ENCODE data around the gene INTS1. TPM values are rescaled to one million over a fixed set of nuclear protein-coding genes. Genes with fewer than 3 reads are reported as not detected.

Gene INTS1
- total and polyA plus RNA-seq, 4 donors, result 31.2 to 121 (median 46.0) TPM

DNA sequence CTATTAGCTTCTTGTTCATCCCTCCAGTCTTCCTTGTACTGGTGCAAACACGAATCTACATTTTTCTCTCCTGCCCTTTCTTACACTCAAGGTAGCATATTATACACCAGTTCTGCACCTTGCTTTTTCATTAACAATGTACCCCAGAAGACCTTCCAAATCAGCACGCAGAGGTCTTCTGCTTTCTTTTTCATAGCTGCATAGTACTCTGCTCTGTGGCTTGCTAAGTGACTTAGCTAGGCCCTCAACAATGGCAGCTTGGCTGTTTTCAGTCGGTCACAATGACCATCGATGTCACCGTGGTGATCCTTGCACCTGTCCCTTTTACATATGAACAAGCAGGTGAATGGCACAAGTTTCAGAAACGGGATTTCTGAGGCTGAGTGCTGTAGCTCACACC lies 21.2 kb upstream of the INTS1 start:
- Histone ChIP-seq H3K9me3 (ENCODE audit: control insufficient read depth in 4 of 4, insufficient read depth in 3 of 4, low read length in 3 of 4) (peaks cover 0 to 3% (median 0%) of the 10 kb centered on the region in 4 donors), H3K4me3 (no peak overlapping the region), H3K27ac (ENCODE audit: low read depth in 1 of 2, low read length in 1 of 2) (no peak overlapping the region), H3K36me3 (ENCODE audit: control insufficient read depth in 4 of 4, insufficient read depth in 4 of 4, low read length in 4 of 4) (no peaks in the 10 kb centered on the region), H3K9ac (ENCODE audit: insufficient read depth in 1 of 2, low read length in 2 of 2) (no peak overlapping the region), H3K4me1 (ENCODE audit: control insufficient read depth in 5 of 5, insufficient read depth in 5 of 5, low read length in 5 of 5) (peaks cover 0 to 4% (median 0%) of the 10 kb centered on the region in 5 donors), H3K27me3 (ENCODE audit: control insufficient read depth in 3 of 3, insufficient read depth in 3 of 3, low read length in 2 of 3) (peaks cover 0 to 15% (median 11%) of the 10 kb centered on the region in 3 donors)
- DNase-seq (no peak), ATAC-seq (ENCODE audit: insufficient read depth, low FRiP score) (no peak)
- TF ChIP-seq, protein P1, sequence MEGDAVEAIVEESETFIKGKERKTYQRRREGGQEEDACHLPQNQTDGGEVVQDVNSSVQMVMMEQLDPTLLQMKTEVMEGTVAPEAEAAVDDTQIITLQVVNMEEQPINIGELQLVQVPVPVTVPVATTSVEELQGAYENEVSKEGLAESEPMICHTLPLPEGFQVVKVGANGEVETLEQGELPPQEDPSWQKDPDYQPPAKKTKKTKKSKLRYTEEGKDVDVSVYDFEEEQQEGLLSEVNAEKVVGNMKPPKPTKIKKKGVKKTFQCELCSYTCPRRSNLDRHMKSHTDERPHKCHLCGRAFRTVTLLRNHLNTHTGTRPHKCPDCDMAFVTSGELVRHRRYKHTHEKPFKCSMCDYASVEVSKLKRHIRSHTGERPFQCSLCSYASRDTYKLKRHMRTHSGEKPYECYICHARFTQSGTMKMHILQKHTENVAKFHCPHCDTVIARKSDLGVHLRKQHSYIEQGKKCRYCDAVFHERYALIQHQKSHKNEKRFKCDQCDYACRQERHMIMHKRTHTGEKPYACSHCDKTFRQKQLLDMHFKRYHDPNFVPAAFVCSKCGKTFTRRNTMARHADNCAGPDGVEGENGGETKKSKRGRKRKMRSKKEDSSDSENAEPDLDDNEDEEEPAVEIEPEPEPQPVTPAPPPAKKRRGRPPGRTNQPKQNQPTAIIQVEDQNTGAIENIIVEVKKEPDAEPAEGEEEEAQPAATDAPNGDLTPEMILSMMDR (IDR thresholded peaks at IDR 0.05; ENCODE audit: control extremely low read depth, extremely low read depth), result no peak
- 93 to 98% methylated on average over 6 of the region's 6 CpGs for WGBS, 2 donors

DNA sequence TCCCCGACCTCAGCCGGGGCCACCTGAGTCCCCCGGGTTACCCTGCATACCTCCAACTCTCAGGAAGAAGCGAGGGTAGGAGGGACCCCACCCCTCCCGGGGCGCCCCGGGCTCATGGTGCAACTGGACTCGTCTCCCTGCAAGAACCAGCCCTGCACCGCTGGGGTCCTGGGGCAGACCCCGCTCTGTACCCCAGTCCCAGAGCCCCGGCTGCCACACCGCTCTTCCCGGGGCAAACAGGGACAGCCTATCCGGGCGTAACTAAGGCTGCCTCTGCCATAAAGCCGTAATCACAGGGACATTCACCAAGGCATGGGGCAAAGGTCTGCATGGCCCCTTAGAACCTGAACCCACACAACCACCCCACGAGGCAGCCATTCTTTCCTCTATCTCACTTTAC lies 19.7 kb upstream of the INTS1 start:
- H3K27me3 ChIP-seq (ENCODE audit: control insufficient read depth in 3 of 3, insufficient read depth in 3 of 3, low read length in 2 of 3), result peaks cover 0 to 15% (median 6%) of the 10 kb centered on the region in 3 donors
- H3K27ac ChIP-seq (ENCODE audit: low read depth in 1 of 2, low read length in 1 of 2), result no peak overlapping the region
- WGBS, 2 donors, result 84 to 89% methylated on average over 17 of the region's 17 CpGs
- ATAC-seq (ENCODE audit: insufficient read depth, low FRiP score), result no peak
- H3K36me3 ChIP-seq (ENCODE audit: control insufficient read depth in 4 of 4, insufficient read depth in 4 of 4, low read length in 4 of 4), result no peaks in the 10 kb centered on the region
- H3K4me3 ChIP-seq, result no peak overlapping the region
- H3K4me1 ChIP-seq (ENCODE audit: control insufficient read depth in 5 of 5, insufficient read depth in 5 of 5, low read length in 5 of 5), result no peaks in the 10 kb centered on the region
- TF ChIP-seq, protein P1 (IDR thresholded peaks at IDR 0.05; ENCODE audit: control extremely low read depth, extremely low read depth), result no peak
- peaks cover 0 to 5% (median 0%) of the 10 kb centered on the region in 4 donors for H3K9me3 ChIP-seq (ENCODE audit: control insufficient read depth in 4 of 4, insufficient read depth in 3 of 4, low read length in 3 of 4)
- H3K9ac ChIP-seq (ENCODE audit: insufficient read depth in 1 of 2, low read length in 2 of 2), result no peak overlapping the region
- DNase-seq, result no peak

DNA sequence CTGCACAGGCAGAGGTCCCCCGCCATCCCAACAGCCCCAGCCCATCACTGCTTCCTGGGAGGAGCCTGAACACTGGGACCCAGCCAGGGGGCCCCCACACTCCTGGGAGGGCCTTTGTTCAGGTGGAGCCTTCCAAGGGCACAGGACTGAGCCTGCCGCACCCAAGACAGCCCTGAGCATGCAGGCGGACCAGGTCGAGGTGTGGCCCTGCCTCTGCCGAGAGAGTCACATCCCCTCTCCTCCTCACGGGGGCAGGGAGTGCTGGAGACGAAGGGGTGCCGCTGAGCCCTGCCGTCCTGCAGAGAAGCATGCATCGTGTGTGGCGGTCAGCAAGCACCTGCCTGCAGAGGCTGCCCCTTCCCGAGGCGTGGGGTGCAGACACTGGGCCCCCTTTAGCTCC lies 19.0 kb upstream of the INTS1 start:
- Histone ChIP-seq H3K4me3 (no peak overlapping the region), H3K27ac (ENCODE audit: low read depth in 1 of 2, low read length in 1 of 2) (no peak overlapping the region), H3K27me3 (ENCODE audit: control insufficient read depth in 3 of 3, insufficient read depth in 3 of 3, low read length in 2 of 3) (peaks cover 0 to 15% (median 6%) of the 10 kb centered on the region in 3 donors), H3K4me1 (ENCODE audit: control insufficient read depth in 5 of 5, insufficient read depth in 5 of 5, low read length in 5 of 5) (no peaks in the 10 kb centered on the region), H3K9me3 (ENCODE audit: control insufficient read depth in 4 of 4, insufficient read depth in 3 of 4, low read length in 3 of 4) (peaks cover 0 to 8% (median 0%) of the 10 kb centered on the region in 4 donors), H3K36me3 (ENCODE audit: control insufficient read depth in 4 of 4, insufficient read depth in 4 of 4, low read length in 4 of 4) (no peaks in the 10 kb centered on the region), H3K9ac (ENCODE audit: insufficient read depth in 1 of 2, low read length in 2 of 2) (no peak overlapping the region)
- ATAC-seq (ENCODE audit: insufficient read depth, low FRiP score), result no peak
- TF ChIP-seq, protein P1 (IDR thresholded peaks at IDR 0.05; ENCODE audit: control extremely low read depth, extremely low read depth), result no peak
- 49 to 66% methylated on average over 13 of the region's 13 CpGs for WGBS, 2 donors
- DNase-seq, result no peak

DNA sequence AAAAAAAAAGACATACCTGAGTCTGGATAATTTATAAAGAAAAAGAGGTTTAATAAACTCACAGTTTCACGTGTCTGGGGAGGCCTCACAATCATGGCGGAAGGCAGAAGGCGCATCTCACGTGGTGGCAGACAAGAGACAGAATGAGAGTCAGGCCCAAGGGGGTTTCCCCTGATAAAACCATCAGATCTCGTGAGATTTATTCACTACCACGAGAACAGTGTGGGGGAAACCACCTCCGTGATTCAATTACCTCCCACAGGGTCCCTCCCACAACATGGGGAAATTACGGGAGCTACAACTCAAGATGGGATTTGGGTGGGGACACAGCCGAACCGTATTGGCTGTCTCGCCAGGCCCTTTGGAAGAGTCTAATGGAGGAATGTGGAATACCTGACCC lies 17.3 kb upstream of the INTS1 start:
- 84 to 86% methylated on average over 11 of the region's 11 CpGs for WGBS, 2 donors
- no peak overlapping the region for H3K9ac ChIP-seq (ENCODE audit: insufficient read depth in 1 of 2, low read length in 2 of 2)
- H3K4me3 ChIP-seq, result no peak overlapping the region
- peaks cover 0 to 14% (median 2%) of the 10 kb centered on the region in 3 donors for H3K27me3 ChIP-seq (ENCODE audit: control insufficient read depth in 3 of 3, insufficient read depth in 3 of 3, low read length in 2 of 3)
- DNase-seq (no peak), ATAC-seq (ENCODE audit: insufficient read depth, low FRiP score) (no peak)
- TF ChIP-seq, protein P1 (IDR thresholded peaks at IDR 0.05; ENCODE audit: control extremely low read depth, extremely low read depth), result no peak
- H3K36me3 ChIP-seq (ENCODE audit: control insufficient read depth in 4 of 4, insufficient read depth in 4 of 4, low read length in 4 of 4), result no peaks in the 10 kb centered on the region
- no peaks in the 10 kb centered on the region for H3K4me1 ChIP-seq (ENCODE audit: control insufficient read depth in 5 of 5, insufficient read depth in 5 of 5, low read length in 5 of 5)
- peaks cover 0 to 7% (median 0%) of the 10 kb centered on the region in 4 donors for H3K9me3 ChIP-seq (ENCODE audit: control insufficient read depth in 4 of 4, insufficient read depth in 3 of 4, low read length in 3 of 4)
- no peak overlapping the region for H3K27ac ChIP-seq (ENCODE audit: low read depth in 1 of 2, low read length in 1 of 2)

Data from lung (tissue), 12 donors.